Peyer's patch (tissue), 4 donors: Measurements from ENCODE around the gene EPHA10.

Source experiments
- POLR2A ChIP-seq, 2 donors: fragments of 450-650 bp; IDR thresholded peaks; one replicate each; pipeline ENCODE4 v1.5.1; 2017; ENCODE audit warnings: antibody characterized with exemption in 2 of 2, mild to moderate bottlenecking in 2 of 2, moderate library complexity in 2 of 2
- TF ChIP-seq, protein P1 (sequence below), 6 experiments: fragments of 450-650 bp in 4 of 6; fragments of 200-600 bp in 2 of 6; sonication (generic) in 1 of 6; IDR thresholded peaks; one replicate each; pipeline ENCODE4 v1.5.1; 2017 to 2019; ENCODE audit warnings: antibody characterized with exemption in 6 of 6, mild to moderate bottlenecking in 3 of 6, moderate library complexity in 1 of 6

- TF ChIP-seq, protein P1, sequence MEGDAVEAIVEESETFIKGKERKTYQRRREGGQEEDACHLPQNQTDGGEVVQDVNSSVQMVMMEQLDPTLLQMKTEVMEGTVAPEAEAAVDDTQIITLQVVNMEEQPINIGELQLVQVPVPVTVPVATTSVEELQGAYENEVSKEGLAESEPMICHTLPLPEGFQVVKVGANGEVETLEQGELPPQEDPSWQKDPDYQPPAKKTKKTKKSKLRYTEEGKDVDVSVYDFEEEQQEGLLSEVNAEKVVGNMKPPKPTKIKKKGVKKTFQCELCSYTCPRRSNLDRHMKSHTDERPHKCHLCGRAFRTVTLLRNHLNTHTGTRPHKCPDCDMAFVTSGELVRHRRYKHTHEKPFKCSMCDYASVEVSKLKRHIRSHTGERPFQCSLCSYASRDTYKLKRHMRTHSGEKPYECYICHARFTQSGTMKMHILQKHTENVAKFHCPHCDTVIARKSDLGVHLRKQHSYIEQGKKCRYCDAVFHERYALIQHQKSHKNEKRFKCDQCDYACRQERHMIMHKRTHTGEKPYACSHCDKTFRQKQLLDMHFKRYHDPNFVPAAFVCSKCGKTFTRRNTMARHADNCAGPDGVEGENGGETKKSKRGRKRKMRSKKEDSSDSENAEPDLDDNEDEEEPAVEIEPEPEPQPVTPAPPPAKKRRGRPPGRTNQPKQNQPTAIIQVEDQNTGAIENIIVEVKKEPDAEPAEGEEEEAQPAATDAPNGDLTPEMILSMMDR (IDR thresholded peaks at IDR 0.05), result no peak
- no peak for TF ChIP-seq POLR2A (IDR thresholded peaks at IDR 0.05)
Observed at GRCh38 chr1:37759451-37759850, 5.5 kb downstream of the EPHA10 start.
